Immature natural killer cell (primary cell): ENCODE results near the gene PPFIBP2. TPM values are rescaled to one million over a fixed set of nuclear protein-coding genes. Genes with fewer than 3 reads are reported as not detected.

ENCODE experiments used
- DNase-seq, 3 donors: peaks; one replicate each; pipeline ENCODE4 v3.0.0; 2022; ENCODE audit warnings: mixed read lengths in 1 of 3
- H3K27ac Mint-ChIP-seq, 6 donors: one replicate each; pipeline ENCODE4 v1.8.0; 2020; ENCODE audit warnings: mixed read lengths in 6 of 6, mild to moderate bottlenecking in 5 of 6, inconsistent platforms in 4 of 6, moderate library complexity in 3 of 6
- H3K27me3 Mint-ChIP-seq, 3 donors: one replicate each; pipeline ENCODE4 v1.8.0; 2020 to 2021; ENCODE audit warnings: low read depth in 3 of 3, mild to moderate bottlenecking in 3 of 3, mixed read lengths in 3 of 3, moderate library complexity in 3 of 3, inconsistent platforms in 1 of 3
- H3K36me3 Mint-ChIP-seq, 3 donors: one replicate each; pipeline ENCODE4 v1.8.0; 2020; ENCODE audit warnings: mixed read lengths in 3 of 3, inconsistent platforms in 2 of 3, mild to moderate bottlenecking in 2 of 3
- H3K4me1 Mint-ChIP-seq, 2 donors: one replicate each; pipeline ENCODE4 v1.8.0; 2020; ENCODE audit warnings: inconsistent platforms in 2 of 2, mild to moderate bottlenecking in 2 of 2, mixed read lengths in 2 of 2, moderate library complexity in 1 of 2
- H3K4me3 Mint-ChIP-seq, 5 donors: one replicate each; pipeline ENCODE4 v1.8.0; 2020; ENCODE audit warnings: mild to moderate bottlenecking in 5 of 5, mixed read lengths in 5 of 5, inconsistent platforms in 3 of 5, moderate library complexity in 3 of 5
- H3K9me3 Mint-ChIP-seq, 6 donors: one replicate each; pipeline ENCODE4 v1.8.0; 2020; ENCODE audit warnings: mild to moderate bottlenecking in 6 of 6, mixed read lengths in 6 of 6, inconsistent platforms in 4 of 6, moderate library complexity in 3 of 6
- polyA plus RNA-seq, 3 donors: library from polyadenylated mRNA; unstranded; fragments of 300-500 nt; fragmentation: Illumina TruSeq; gene quantifications; one replicate each; pipeline ENCODE4 v1.2.3, GENCODE V29; 2021

PPFIBP2 gene
- 1 to 10 TPM in 2 of 3 donors, under 1 TPM in 1; 0.52 to 5.3 (median 1.9) TPM for polyA plus RNA-seq

GRCh38 chr11:7513234-7514098 is at the start of gene PPFIBP2:
Gene PPFIBP2 (plus strand): TSS chr11:7513999. CDS start chr11:7549476, 35,477 bp downstream.
- Mint-ChIP-seq H3K27me3 (peaks cover 3 to 5% (median 3%) of the 10 kb centered on the region in 3 donors), H3K9me3 (no peaks in the 10 kb centered on the region), H3K4me3 (peak within 1 kb of the TSS; percentile 90 to 97 (median 96)), H3K36me3 (no peaks in the 10 kb centered on the region), H3K27ac (peak within 1 kb of the TSS; percentile 90 to 98 (median 95)), H3K4me1 (peaks cover 28 to 39% of the 10 kb centered on the region in 2 donors)
- peak; percentile 84 to 87 (median 87) for DNase-seq

GRCh38 chr11:7467652-7468051 is 46.1 kb upstream of the PPFIBP2 start:
- Mint-ChIP-seq H3K27me3 (peaks cover 0 to 6% (median 1%) of the 10 kb centered on the region in 3 donors), H3K4me1 (peaks cover 0 to 1% of the 10 kb centered on the region in 2 donors), H3K27ac (no peak overlapping the region), H3K9me3 (no peaks in the 10 kb centered on the region), H3K4me3 (no peak overlapping the region), H3K36me3 (peaks cover 0 to 17% (median 3%) of the 10 kb centered on the region in 3 donors)
- no peak for DNase-seq

- H3K4me1 Mint-ChIP-seq, result no peaks in the 10 kb centered on the region
- H3K27me3 Mint-ChIP-seq, result peaks cover 0 to 6% (median 1%) of the 10 kb centered on the region in 3 donors
- H3K4me3 Mint-ChIP-seq, result no peak overlapping the region
- H3K36me3 Mint-ChIP-seq, result peaks cover 0 to 17% (median 3%) of the 10 kb centered on the region in 3 donors
- no peak for DNase-seq
- no peak overlapping the region for H3K27ac Mint-ChIP-seq
- H3K9me3 Mint-ChIP-seq, result no peaks in the 10 kb centered on the region
Observed at GRCh38 chr11:7469351-7469865, 44.4 kb upstream of the PPFIBP2 start.

GRCh38 chr11:7471071-7471470 is 42.7 kb upstream of the PPFIBP2 start:
- Mint-ChIP-seq H3K27ac (no peak overlapping the region), H3K4me1 (no peaks in the 10 kb centered on the region), H3K4me3 (no peak overlapping the region), H3K36me3 (peaks cover 0 to 14% (median 0%) of the 10 kb centered on the region in 3 donors), H3K27me3 (peaks cover under 1 to 4% (median 1%) of the 10 kb centered on the region in 3 donors), H3K9me3 (no peaks in the 10 kb centered on the region)
- DNase-seq, result no peak

- Mint-ChIP-seq H3K27me3 (peaks cover 0 to 4% (median 1%) of the 10 kb centered on the region in 3 donors), H3K9me3 (peaks cover 0 to 2% (median 0%) of the 10 kb centered on the region in 6 donors), H3K4me1 (no peaks in the 10 kb centered on the region), H3K4me3 (no peak overlapping the region), H3K36me3 (peaks cover 0 to 8% (median 0%) of the 10 kb centered on the region in 3 donors), H3K27ac (no peak overlapping the region)
- DNase-seq, result no peak
Observed at GRCh38 chr11:7473717-7474116, 40.1 kb upstream of the PPFIBP2 start.

GRCh38 chr11:7480113-7480512 is 33.7 kb upstream of the PPFIBP2 start:
- Mint-ChIP-seq H3K4me1 (no peaks in the 10 kb centered on the region), H3K9me3 (peaks cover 0 to 2% (median 0%) of the 10 kb centered on the region in 6 donors), H3K27ac (no peak overlapping the region), H3K27me3 (peaks cover 0 to 1% (median 0%) of the 10 kb centered on the region in 3 donors), H3K36me3 (no peaks in the 10 kb centered on the region), H3K4me3 (no peak overlapping the region)
- no peak for DNase-seq

GRCh38 chr11:7484131-7484530 is 29.7 kb upstream of the PPFIBP2 start:
- Mint-ChIP-seq H3K9me3 (no peaks in the 10 kb centered on the region), H3K27me3 (no peaks in the 10 kb centered on the region), H3K36me3 (peaks cover 0 to 5% (median 3%) of the 10 kb centered on the region in 3 donors), H3K27ac (no peak overlapping the region), H3K4me3 (no peak overlapping the region), H3K4me1 (no peaks in the 10 kb centered on the region)
- DNase-seq, result no peak

- H3K9me3 Mint-ChIP-seq, result no peaks in the 10 kb centered on the region
- H3K27ac Mint-ChIP-seq, result no peak overlapping the region
- no peak overlapping the region for H3K4me3 Mint-ChIP-seq
- H3K36me3 Mint-ChIP-seq, result peaks cover 0 to 5% (median 3%) of the 10 kb centered on the region in 3 donors
- H3K27me3 Mint-ChIP-seq, result no peaks in the 10 kb centered on the region
- no peaks in the 10 kb centered on the region for H3K4me1 Mint-ChIP-seq
- DNase-seq, result no peak
Observed at GRCh38 chr11:7484645-7485044, 29.2 kb upstream of the PPFIBP2 start.

- Mint-ChIP-seq H3K4me1 (no peaks in the 10 kb centered on the region), H3K36me3 (peaks cover 0 to 5% (median 3%) of the 10 kb centered on the region in 3 donors), H3K27ac (no peak within 1 kb of the TSS), H3K27me3 (no peaks in the 10 kb centered on the region), H3K9me3 (no peaks in the 10 kb centered on the region), H3K4me3 (no peak within 1 kb of the TSS)
- no peak for DNase-seq
Observed at GRCh38 chr11:7485186-7486097, 28.4 kb upstream of the PPFIBP2 start, which contains the start of gene OLFML1. Gene OLFML1 (plus strand): TSS chr11:7485506. CDS start chr11:7485876, 370 bp downstream.

GRCh38 chr11:7486098-7486780 is 27.6 kb upstream of the PPFIBP2 start:
- Mint-ChIP-seq H3K36me3 (peaks cover 0 to 5% (median 3%) of the 10 kb centered on the region in 3 donors), H3K4me1 (no peaks in the 10 kb centered on the region), H3K27ac (no peak overlapping the region), H3K27me3 (no peaks in the 10 kb centered on the region), H3K4me3 (no peak overlapping the region), H3K9me3 (no peaks in the 10 kb centered on the region)
- DNase-seq, result no peak

- Mint-ChIP-seq H3K9me3 (no peaks in the 10 kb centered on the region), H3K4me3 (no peak overlapping the region), H3K4me1 (no peaks in the 10 kb centered on the region), H3K27ac (no peak overlapping the region), H3K36me3 (peaks cover 0 to 5% (median 3%) of the 10 kb centered on the region in 3 donors), H3K27me3 (no peaks in the 10 kb centered on the region)
- no peak for DNase-seq
Observed at GRCh38 chr11:7486781-7487140, 27.0 kb upstream of the PPFIBP2 start.

- no peaks in the 10 kb centered on the region for H3K9me3 Mint-ChIP-seq
- no peak overlapping the region for H3K27ac Mint-ChIP-seq
- H3K36me3 Mint-ChIP-seq, result peaks cover 0 to 5% (median 3%) of the 10 kb centered on the region in 3 donors
- no peak for DNase-seq
- H3K27me3 Mint-ChIP-seq, result no peaks in the 10 kb centered on the region
- H3K4me3 Mint-ChIP-seq, result no peak overlapping the region
- no peaks in the 10 kb centered on the region for H3K4me1 Mint-ChIP-seq
Observed at GRCh38 chr11:7487360-7487759, 26.4 kb upstream of the PPFIBP2 start.

- no peak for DNase-seq
- Mint-ChIP-seq H3K36me3 (peaks cover 0 to 5% (median 4%) of the 10 kb centered on the region in 3 donors), H3K9me3 (no peaks in the 10 kb centered on the region), H3K4me1 (no peaks in the 10 kb centered on the region), H3K27me3 (no peaks in the 10 kb centered on the region), H3K4me3 (no peak overlapping the region), H3K27ac (no peak overlapping the region)
Observed at GRCh38 chr11:7488681-7489080, 25.1 kb upstream of the PPFIBP2 start.
